Naive thymus-derived CD4-positive, alpha-beta T cell (primary cell): ENCODE data around the gene DSTN. TPM values are rescaled to one million over a fixed set of nuclear protein-coding genes. Genes with fewer than 3 reads are reported as not detected.

Source experiments
- polyA plus RNA-seq, 2 donors: library from polyadenylated mRNA; unstranded; fragments of 300-500 nt; fragmentation: Illumina TruSeq; gene quantifications; one replicate each; pipeline ENCODE4 v1.2.3, GENCODE V29; 2021
- total RNA-seq, 6 experiments: library from RNA in 5 of 6; stranded (reverse) in 5 of 6; gene quantifications; 1 replicate in 5 of 6; 2 replicates in 1 of 6; pipeline ENCODE4 v1.2.3 and lab custom pipeline; 2021 to 2026

Gene DSTN
- total and polyA plus RNA-seq, 7 experiments from 2014 or later = 28.7 to 113 (median 38.7) TPM

Other genes starting within 250 kb of the DSTN start
- gene BFSP1, start 38.7 kb upstream of the DSTN start, total RNA-seq = 1 to 10 TPM in 1 of 5 experiments, under 1 TPM in 1, not detected in 3; 0.42 to 3.4 TPM
- gene BFSP1, start 38.7 kb upstream of the DSTN start, polyA plus RNA-seq = not detected
- 10 to 100 TPM; 27.8 to 73.9 (median 29.1) TPM for gene RRBP1, start 112.2 kb downstream of the DSTN start, total RNA-seq
- 10 to 100 TPM in 1 of 2 donors, 1 to 10 TPM in 1; 4.1 to 11.1 TPM for gene RRBP1, start 112.2 kb downstream of the DSTN start, polyA plus RNA-seq
- gene BANF2, start 129.9 kb downstream of the DSTN start, total RNA-seq = not detected
- not detected for gene BANF2, start 129.9 kb downstream of the DSTN start, polyA plus RNA-seq